GM12878 (cell line): ENCODE data around the gene ITCH. TPM values are rescaled to one million over a fixed set of nuclear protein-coding genes. Genes with fewer than 3 reads are reported as not detected.

Experiments
- ATF7 ChIP-seq: fragments of 450-650 bp; IDR thresholded peaks from 2 replicates; pipeline ENCODE4 v1.6.1; 2016; ENCODE audit warnings: low read depth, mild to moderate bottlenecking
- BACH1 ChIP-seq: fragments of 450-650 bp; IDR thresholded peaks from 2 replicates; pipeline ENCODE4 v1.6.1; 2017; ENCODE audit warnings: mild to moderate bottlenecking, borderline replicate concordance
- CEBPB ChIP-seq, 2 experiments: fragments of 150-350 bp in 1 of 2; IDR thresholded peaks; 2 replicates each; pipeline ENCODE4 v1.6.1; 2012 to 2014; ENCODE audit warnings: low read depth in 2 of 2, low read length in 2 of 2, borderline replicate concordance in 1 of 2, inconsistent platforms in 1 of 2
- CREB1 ChIP-seq: IDR thresholded peaks from 2 replicates; pipeline ENCODE4 v1.6.1; 2012; ENCODE audit warnings: low read depth, mild to moderate bottlenecking, inconsistent platforms
- CREM ChIP-seq: IDR thresholded peaks from 2 replicates; pipeline ENCODE4 v1.6.1; 2014; ENCODE audit warnings: antibody characterized with exemption, low read depth
- EP300 ChIP-seq, 2 experiments: fragments of 150-350 bp in 1 of 2; IDR thresholded peaks; 2 replicates each; pipeline ENCODE4 v1.6.1; 2011 to 2012; ENCODE audit warnings: low read depth in 2 of 2, low read length in 2 of 2, borderline replicate concordance in 1 of 2, improper control_type of control experiment in 1 of 2, inconsistent platforms in 1 of 2; ENCODE audit not compliant: control insufficient read depth in 1 of 2
- FOS ChIP-seq: IDR thresholded peaks from 3 replicates; pipeline ENCODE4 v1.6.1; 2011; ENCODE audit warnings: borderline replicate concordance; ENCODE audit not compliant: insufficient read length; ENCODE audit errors: extremely low read depth
- FOXK2 ChIP-seq: fragments of 450-650 bp; IDR thresholded peaks from 2 replicates; pipeline ENCODE4 v1.6.1; 2017; ENCODE audit warnings: mild to moderate bottlenecking, moderate library complexity
- IKZF1 ChIP-seq: fragments of 450-650 bp; conservative IDR thresholded peaks from 2 replicates; pipeline ENCODE4 v1.6.1; 2017; ENCODE audit warnings: antibody characterized with exemption, mild to moderate bottlenecking
- MEF2A ChIP-seq: IDR thresholded peaks from 2 replicates; pipeline ENCODE4 v1.6.1; 2011; ENCODE audit warnings: low read depth, mild to moderate bottlenecking, low read length, moderate library complexity; ENCODE audit not compliant: insufficient read depth
- MTA2 ChIP-seq: fragments of 450-650 bp; IDR thresholded peaks from 2 replicates; pipeline ENCODE4 v1.6.1; 2016; ENCODE audit warnings: low read depth, mild to moderate bottlenecking, moderate library complexity
- NR2C2 ChIP-seq: IDR thresholded peaks from 2 replicates; pipeline ENCODE4 v1.6.1; 2011; ENCODE audit warnings: borderline replicate concordance, low read depth; ENCODE audit not compliant: control insufficient read depth, insufficient read length
- PML ChIP-seq: IDR thresholded peaks from 2 replicates; pipeline ENCODE4 v1.6.1; 2012; ENCODE audit warnings: low read length, inconsistent platforms
- RELA ChIP-seq: fragments of 450-650 bp; IDR thresholded peaks from 2 replicates; pipeline ENCODE4 v1.8.0; 2014; ENCODE audit warnings: borderline replicate concordance; ENCODE audit not compliant: partially characterized antibody
- RUNX3 ChIP-seq: IDR thresholded peaks from 2 replicates; pipeline ENCODE4 v1.6.1; 2012; ENCODE audit warnings: low read length, inconsistent platforms
- SIN3A ChIP-seq: IDR thresholded peaks from 2 replicates; pipeline ENCODE4 v1.6.1; 2012; ENCODE audit warnings: low read depth, low read length, improper control_type of control experiment
- SMAD1 ChIP-seq: fragments of 450-650 bp; IDR thresholded peaks from 2 replicates; pipeline ENCODE4 v1.6.1; 2018; ENCODE audit warnings: mild to moderate bottlenecking, low read depth; ENCODE audit not compliant: partially characterized antibody
- SP1 ChIP-seq: IDR thresholded peaks from one replicate; pipeline ENCODE4 v1.6.1; 2011; ENCODE audit warnings: low read depth, low read length
- SREBF2 ChIP-seq: IDR thresholded peaks from 2 replicates; pipeline ENCODE4 v1.6.1; 2012; ENCODE audit warnings: mild to moderate bottlenecking, low read length
- SUPT20H ChIP-seq: IDR thresholded peaks from 2 replicates; pipeline ENCODE4 v1.6.1; 2011; ENCODE audit warnings: low read depth, mild to moderate bottlenecking, low read length, moderate library complexity, borderline replicate concordance; ENCODE audit not compliant: control insufficient read depth
- TBL1XR1 ChIP-seq: IDR thresholded peaks from 2 replicates; pipeline ENCODE4 v1.6.1; 2012; ENCODE audit warnings: low read depth, low read length, improper control_type of control experiment
- YY1 ChIP-seq: IDR thresholded peaks from 2 replicates; pipeline ENCODE4 v1.6.1; 2011; ENCODE audit warnings: low read depth, mild to moderate bottlenecking, low read length
- ZNF207 ChIP-seq: fragments of 450-650 bp; IDR thresholded peaks from 2 replicates; pipeline ENCODE4 v1.6.1; 2014; ENCODE audit warnings: antibody characterized with exemption, mild to moderate bottlenecking, borderline replicate concordance
- polyA plus RNA-seq, 11 experiments: library from polyadenylated mRNA; depleted of rRNA in 4 of 11; unstranded in 6 of 11; stranded (reverse) in 5 of 11; fragments of >200 nt; fragmentation: Nextera tagmentation in 4 of 11; fragmentation: Illumina TruSeq in 1 of 11; extraction: Ambion mirVana in 4 of 11; extraction: Trizol in 1 of 11; gene quantifications; 1 replicate in 1 of 11; 2 replicates in 10 of 11; pipeline versions ENCODE4 v1.2.1 to v1.2.3, GENCODE V29; 2011 to 2016; ENCODE audit warnings: inconsistent platforms in 2 of 11, missing spikeins in 2 of 11, low read depth in 1 of 11
- total RNA-seq, 4 experiments: library from RNA; depleted of rRNA in 3 of 4; stranded (reverse); fragments of >200 nt in 3 of 4; fragmentation: Illumina TruSeq in 1 of 4; extraction: Trizol in 1 of 4; gene quantifications; 2 replicates each; pipeline versions ENCODE4 v1.2.1 to v1.2.3, GENCODE V29; 2013 to 2021
- TF ChIP-seq, protein P1 (sequence below): IDR thresholded peaks from 2 replicates; pipeline ENCODE4 v1.6.1; 2012; ENCODE audit warnings: low read depth, low read length, improper control_type of control experiment
- TF ChIP-seq, protein P2 (sequence below): IDR thresholded peaks from 2 replicates; pipeline ENCODE4 v1.6.1; 2012; ENCODE audit warnings: mild to moderate bottlenecking, low read depth, low read length
- TF ChIP-seq, protein P3 (sequence below): IDR thresholded peaks from 2 replicates; pipeline ENCODE4 v1.6.1; 2012; ENCODE audit warnings: low read depth, low read length, improper control_type of control experiment
- TF ChIP-seq, protein P4 (sequence below): fragments of 450-650 bp; IDR thresholded peaks from 2 replicates; pipeline ENCODE4 v1.6.1; 2014; ENCODE audit warnings: mild to moderate bottlenecking

The ITCH gene
- total and polyA plus RNA-seq, 10 of the 15 experiments (the other 5 are each of a cell fraction or from before 2014, with no cell fraction given), result 7.5 to 46.1 (median 21.5) TPM

DNA sequence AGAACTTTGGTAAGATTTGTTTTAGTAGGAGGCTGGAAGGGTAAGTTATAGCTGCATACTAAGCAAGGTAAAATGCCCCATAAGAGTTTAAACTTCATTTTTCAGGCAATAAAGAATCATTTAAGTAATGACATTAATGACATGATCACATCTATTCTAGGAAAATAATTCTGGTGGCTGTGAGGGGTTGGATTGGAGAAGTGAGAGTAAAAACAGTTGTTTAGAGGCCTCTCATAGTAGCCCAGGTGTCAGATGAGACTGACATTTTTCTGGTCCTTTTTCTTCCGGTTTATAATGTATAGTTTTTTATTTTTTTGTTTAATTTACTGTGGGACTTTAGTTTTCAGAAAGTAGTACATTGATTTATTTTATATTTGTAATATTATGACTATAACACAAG is 40.8 kb downstream of the ITCH start (continued):
- TF ChIP-seq, protein P1, sequence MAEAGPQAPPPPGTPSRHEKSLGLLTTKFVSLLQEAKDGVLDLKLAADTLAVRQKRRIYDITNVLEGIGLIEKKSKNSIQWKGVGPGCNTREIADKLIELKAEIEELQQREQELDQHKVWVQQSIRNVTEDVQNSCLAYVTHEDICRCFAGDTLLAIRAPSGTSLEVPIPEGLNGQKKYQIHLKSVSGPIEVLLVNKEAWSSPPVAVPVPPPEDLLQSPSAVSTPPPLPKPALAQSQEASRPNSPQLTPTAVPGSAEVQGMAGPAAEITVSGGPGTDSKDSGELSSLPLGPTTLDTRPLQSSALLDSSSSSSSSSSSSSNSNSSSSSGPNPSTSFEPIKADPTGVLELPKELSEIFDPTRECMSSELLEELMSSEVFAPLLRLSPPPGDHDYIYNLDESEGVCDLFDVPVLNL, result no peak
- TF ChIP-seq, protein P2, sequence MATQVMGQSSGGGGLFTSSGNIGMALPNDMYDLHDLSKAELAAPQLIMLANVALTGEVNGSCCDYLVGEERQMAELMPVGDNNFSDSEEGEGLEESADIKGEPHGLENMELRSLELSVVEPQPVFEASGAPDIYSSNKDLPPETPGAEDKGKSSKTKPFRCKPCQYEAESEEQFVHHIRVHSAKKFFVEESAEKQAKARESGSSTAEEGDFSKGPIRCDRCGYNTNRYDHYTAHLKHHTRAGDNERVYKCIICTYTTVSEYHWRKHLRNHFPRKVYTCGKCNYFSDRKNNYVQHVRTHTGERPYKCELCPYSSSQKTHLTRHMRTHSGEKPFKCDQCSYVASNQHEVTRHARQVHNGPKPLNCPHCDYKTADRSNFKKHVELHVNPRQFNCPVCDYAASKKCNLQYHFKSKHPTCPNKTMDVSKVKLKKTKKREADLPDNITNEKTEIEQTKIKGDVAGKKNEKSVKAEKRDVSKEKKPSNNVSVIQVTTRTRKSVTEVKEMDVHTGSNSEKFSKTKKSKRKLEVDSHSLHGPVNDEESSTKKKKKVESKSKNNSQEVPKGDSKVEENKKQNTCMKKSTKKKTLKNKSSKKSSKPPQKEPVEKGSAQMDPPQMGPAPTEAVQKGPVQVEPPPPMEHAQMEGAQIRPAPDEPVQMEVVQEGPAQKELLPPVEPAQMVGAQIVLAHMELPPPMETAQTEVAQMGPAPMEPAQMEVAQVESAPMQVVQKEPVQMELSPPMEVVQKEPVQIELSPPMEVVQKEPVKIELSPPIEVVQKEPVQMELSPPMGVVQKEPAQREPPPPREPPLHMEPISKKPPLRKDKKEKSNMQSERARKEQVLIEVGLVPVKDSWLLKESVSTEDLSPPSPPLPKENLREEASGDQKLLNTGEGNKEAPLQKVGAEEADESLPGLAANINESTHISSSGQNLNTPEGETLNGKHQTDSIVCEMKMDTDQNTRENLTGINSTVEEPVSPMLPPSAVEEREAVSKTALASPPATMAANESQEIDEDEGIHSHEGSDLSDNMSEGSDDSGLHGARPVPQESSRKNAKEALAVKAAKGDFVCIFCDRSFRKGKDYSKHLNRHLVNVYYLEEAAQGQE, result no peak
- TF ChIP-seq, protein P3, sequence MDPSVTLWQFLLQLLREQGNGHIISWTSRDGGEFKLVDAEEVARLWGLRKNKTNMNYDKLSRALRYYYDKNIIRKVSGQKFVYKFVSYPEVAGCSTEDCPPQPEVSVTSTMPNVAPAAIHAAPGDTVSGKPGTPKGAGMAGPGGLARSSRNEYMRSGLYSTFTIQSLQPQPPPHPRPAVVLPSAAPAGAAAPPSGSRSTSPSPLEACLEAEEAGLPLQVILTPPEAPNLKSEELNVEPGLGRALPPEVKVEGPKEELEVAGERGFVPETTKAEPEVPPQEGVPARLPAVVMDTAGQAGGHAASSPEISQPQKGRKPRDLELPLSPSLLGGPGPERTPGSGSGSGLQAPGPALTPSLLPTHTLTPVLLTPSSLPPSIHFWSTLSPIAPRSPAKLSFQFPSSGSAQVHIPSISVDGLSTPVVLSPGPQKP, result no peak
- TF ChIP-seq CEBPB (IDR thresholded peaks at IDR 0.05; ENCODE audit: borderline replicate concordance in 1 of 2, low read depth in 2 of 2, low read length in 2 of 2) (no peak), CREM (no peak), SMAD1 (no peak), MEF2A (peak; percentile 58; the same call in 1 of the 2 replicates), YY1 (no peak), SUPT20H (no peak), NR2C2 (no peak), FOXK2 (no peak), PML (no peak), IKZF1 (no peak), MTA2 (0 out of 2 replicates have a peak, but pooled peaks have one; percentile 45), RUNX3 (peak; percentile 37), CREB1 (no peak), SIN3A (no peak), FOS (no peak), EP300 (IDR thresholded peaks at IDR 0.05; ENCODE audit: borderline replicate concordance in 1 of 2, control insufficient read depth in 1 of 2, low read depth in 2 of 2, low read length in 2 of 2) (no peak), SP1 (no peak), ATF7 (0 out of 2 replicates have a peak, but pooled peaks have one; percentile 34), SREBF2 (no peak), ZNF207 (no peak), RELA (no peak), BACH1 (no peak), TBL1XR1 (no peak)
- TF ChIP-seq, protein P4, sequence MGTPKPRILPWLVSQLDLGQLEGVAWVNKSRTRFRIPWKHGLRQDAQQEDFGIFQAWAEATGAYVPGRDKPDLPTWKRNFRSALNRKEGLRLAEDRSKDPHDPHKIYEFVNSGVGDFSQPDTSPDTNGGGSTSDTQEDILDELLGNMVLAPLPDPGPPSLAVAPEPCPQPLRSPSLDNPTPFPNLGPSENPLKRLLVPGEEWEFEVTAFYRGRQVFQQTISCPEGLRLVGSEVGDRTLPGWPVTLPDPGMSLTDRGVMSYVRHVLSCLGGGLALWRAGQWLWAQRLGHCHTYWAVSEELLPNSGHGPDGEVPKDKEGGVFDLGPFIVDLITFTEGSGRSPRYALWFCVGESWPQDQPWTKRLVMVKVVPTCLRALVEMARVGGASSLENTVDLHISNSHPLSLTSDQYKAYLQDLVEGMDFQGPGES, result no peak
